Neural cell (in vitro differentiated cells): ENCODE measurements around the gene CSRNP3. TPM values are rescaled to one million over a fixed set of nuclear protein-coding genes. Genes with fewer than 3 reads are reported as not detected.

Experiments
- H2AFZ ChIP-seq: fragments of 200-600, 300-800 bp; sonication (generic), shearing (Covaris generic); 2 replicates; pipeline ENCODE4 v1.6.0; 2014; ENCODE audit warnings: low read depth, mild to moderate bottlenecking, antibody characterized with exemption, low read length, moderate library complexity
- H3F3A ChIP-seq: fragments of 200-600 bp; shearing (Covaris generic); 2 replicates; pipeline ENCODE4 v1.6.1; 2016; ENCODE audit warnings: mild to moderate bottlenecking, moderate library complexity, mixed read lengths, antibody characterized with exemption, low read length; ENCODE audit not compliant: insufficient read depth, poor library complexity, severe bottlenecking
- H3K27ac ChIP-seq: fragments of 200-600, 300-800 bp; sonication (generic), shearing (Covaris generic); 2 replicates; pipeline ENCODE4 v1.5.1; 2014; ENCODE audit warnings: mild to moderate bottlenecking, low read length, moderate library complexity
- H3K27me3 ChIP-seq: fragments of 300-800, 200-600 bp; sonication (generic), shearing (Covaris generic); 2 replicates; pipeline ENCODE4 v1.6.0; 2014; ENCODE audit warnings: mild to moderate bottlenecking, low read depth, low read length, moderate library complexity; ENCODE audit not compliant: insufficient read depth
- H3K36me3 ChIP-seq: fragments of 300-800, 200-600 bp; sonication (generic), shearing (Covaris generic); 2 replicates; pipeline ENCODE4 v1.5.1; 2014; ENCODE audit warnings: mild to moderate bottlenecking, antibody characterized with exemption, low read length, moderate library complexity; ENCODE audit not compliant: insufficient read depth
- H3K4me2 ChIP-seq: fragments of 300-800, 200-600 bp; sonication (generic), shearing (Covaris generic); 2 replicates; pipeline ENCODE4 v1.6.0; 2014; ENCODE audit warnings: mild to moderate bottlenecking, low read length
- H3K4me3 ChIP-seq: fragments of 300-800, 200-600 bp; sonication (generic), shearing (Covaris generic); 2 replicates; pipeline ENCODE4 v1.5.1; 2014; ENCODE audit warnings: mild to moderate bottlenecking, low read length, moderate library complexity
- H3K79me2 ChIP-seq: fragments of 200-600 bp; shearing (Covaris generic); replicated peaks from 2 replicates; pipeline ENCODE4 v1.6.0; 2014; ENCODE audit warnings: mild to moderate bottlenecking, low read length, moderate library complexity; ENCODE audit not compliant: insufficient read depth
- H3K9ac ChIP-seq: fragments of 300-800, 200-600 bp; sonication (generic), shearing (Covaris generic); 2 replicates; pipeline ENCODE4 v1.6.1; 2016; ENCODE audit warnings: mild to moderate bottlenecking, low read length, mixed read lengths
- H3K9me2 ChIP-seq: fragments of 200-600 bp; shearing (Covaris generic); 2 replicates; pipeline ENCODE4 v1.6.1; 2016; ENCODE audit warnings: mild to moderate bottlenecking, low read length, mixed read lengths; ENCODE audit not compliant: insufficient read depth
- H3K9me3 ChIP-seq: fragments of 200-600, 300-800 bp; sonication (generic), shearing (Covaris generic); 2 replicates; pipeline ENCODE4 v1.6.1; 2016; ENCODE audit warnings: mild to moderate bottlenecking, mixed run types, low read length, moderate library complexity, mixed read lengths
- H4K20me1 ChIP-seq: fragments of 200-600 bp; shearing (Covaris generic); 2 replicates; pipeline ENCODE4 v1.6.1; 2016; ENCODE audit warnings: mild to moderate bottlenecking, mixed run types; ENCODE audit not compliant: insufficient read depth
- EP300 ChIP-seq: fragments of 450-650 bp; conservative IDR thresholded peaks from 2 replicates; pipeline ENCODE4 v1.6.1; 2014; ENCODE audit warnings: antibody characterized with exemption, mild to moderate bottlenecking, moderate library complexity; ENCODE audit not compliant: poor library complexity, severe bottlenecking
- EZH2 ChIP-seq: fragments of 200-600, 300-800 bp; shearing (Covaris generic), sonication (generic); IDR thresholded peaks from 2 replicates; pipeline ENCODE4 v1.6.1; 2014; ENCODE audit warnings: antibody characterized with exemption, low read length, borderline replicate concordance, mild to moderate bottlenecking; ENCODE audit not compliant: insufficient read depth, poor library complexity, severe bottlenecking
- MXI1 ChIP-seq: fragments of 450-650 bp; conservative IDR thresholded peaks from 2 replicates; pipeline ENCODE4 v1.6.1; 2014; ENCODE audit warnings: antibody characterized with exemption, mild to moderate bottlenecking; ENCODE audit not compliant: poor library complexity, severe bottlenecking
- POLR2AphosphoS5 ChIP-seq: IDR thresholded peaks from 2 replicates; pipeline ENCODE4 v1.6.1; 2012
- RAD21 ChIP-seq: fragments of 450-650 bp; conservative IDR thresholded peaks from 2 replicates; pipeline ENCODE4 v1.6.1; 2014; ENCODE audit warnings: antibody characterized with exemption, mild to moderate bottlenecking, moderate library complexity
- SMC3 ChIP-seq: fragments of 450-650 bp; conservative IDR thresholded peaks from 2 replicates; pipeline ENCODE4 v1.6.1; 2014; ENCODE audit warnings: antibody characterized with exemption, mild to moderate bottlenecking, moderate library complexity; ENCODE audit not compliant: poor library complexity
- TAF1 ChIP-seq: IDR thresholded peaks from 2 replicates; pipeline ENCODE4 v1.6.1; 2012; ENCODE audit warnings: low read depth
- polyA plus RNA-seq: library from polyadenylated mRNA; depleted of rRNA; stranded (reverse); fragments of >200 nt; gene quantifications from 2 replicates; pipeline ENCODE4 v1.2.3, GENCODE V29; 2014
- TF ChIP-seq, protein P1 (sequence below): IDR thresholded peaks from 2 replicates; pipeline ENCODE4 v1.6.1; 2012; ENCODE audit warnings: borderline replicate concordance
- TF ChIP-seq, protein P2 (sequence below): fragments of 450-650 bp; IDR thresholded peaks from 2 replicates; pipeline ENCODE4 v1.5.1; 2014; ENCODE audit warnings: antibody characterized with exemption, mild to moderate bottlenecking, moderate library complexity; ENCODE audit not compliant: poor library complexity, severe bottlenecking

Gene CSRNP3
- polyA plus RNA-seq, 1 donor from 2014 or later = 66.6 TPM

DNA sequence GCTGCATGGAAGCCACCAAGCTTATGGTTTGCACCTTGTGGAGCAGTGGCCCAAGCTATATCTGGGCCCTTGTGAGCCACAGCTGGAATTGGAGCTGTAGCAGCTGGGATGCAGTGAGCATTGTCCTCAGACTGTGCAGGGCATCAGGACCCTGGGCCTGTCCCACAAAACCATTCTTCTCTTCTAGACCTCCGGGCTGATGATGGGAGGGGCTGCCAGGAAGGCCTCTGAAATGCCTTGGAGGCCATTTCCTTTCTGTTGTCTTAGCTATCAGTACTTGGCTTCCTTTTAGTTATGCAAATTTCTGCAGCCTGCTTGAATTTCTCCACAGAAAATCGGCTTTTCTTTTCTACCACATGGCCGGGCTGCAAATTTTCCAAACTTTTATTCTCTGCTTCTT, 46.4 kb upstream of the CSRNP3 start:
- Histone ChIP-seq H3K9me3 (peaks cover 6% of the 10 kb centered on the region), H3K79me2 (no peaks in the 10 kb centered on the region), H3F3A (no peaks in the 10 kb centered on the region), H4K20me1 (no peaks in the 10 kb centered on the region), H3K36me3 (no peaks in the 10 kb centered on the region), H3K4me2 (no peak overlapping the region), H3K27me3 (no peaks in the 10 kb centered on the region), H3K27ac (no peak overlapping the region), H3K9me2 (no peaks in the 10 kb centered on the region), H3K9ac (no peak overlapping the region), H3K4me3 (no peak overlapping the region), H2AFZ (no peak overlapping the region)
- TF ChIP-seq, protein P1, sequence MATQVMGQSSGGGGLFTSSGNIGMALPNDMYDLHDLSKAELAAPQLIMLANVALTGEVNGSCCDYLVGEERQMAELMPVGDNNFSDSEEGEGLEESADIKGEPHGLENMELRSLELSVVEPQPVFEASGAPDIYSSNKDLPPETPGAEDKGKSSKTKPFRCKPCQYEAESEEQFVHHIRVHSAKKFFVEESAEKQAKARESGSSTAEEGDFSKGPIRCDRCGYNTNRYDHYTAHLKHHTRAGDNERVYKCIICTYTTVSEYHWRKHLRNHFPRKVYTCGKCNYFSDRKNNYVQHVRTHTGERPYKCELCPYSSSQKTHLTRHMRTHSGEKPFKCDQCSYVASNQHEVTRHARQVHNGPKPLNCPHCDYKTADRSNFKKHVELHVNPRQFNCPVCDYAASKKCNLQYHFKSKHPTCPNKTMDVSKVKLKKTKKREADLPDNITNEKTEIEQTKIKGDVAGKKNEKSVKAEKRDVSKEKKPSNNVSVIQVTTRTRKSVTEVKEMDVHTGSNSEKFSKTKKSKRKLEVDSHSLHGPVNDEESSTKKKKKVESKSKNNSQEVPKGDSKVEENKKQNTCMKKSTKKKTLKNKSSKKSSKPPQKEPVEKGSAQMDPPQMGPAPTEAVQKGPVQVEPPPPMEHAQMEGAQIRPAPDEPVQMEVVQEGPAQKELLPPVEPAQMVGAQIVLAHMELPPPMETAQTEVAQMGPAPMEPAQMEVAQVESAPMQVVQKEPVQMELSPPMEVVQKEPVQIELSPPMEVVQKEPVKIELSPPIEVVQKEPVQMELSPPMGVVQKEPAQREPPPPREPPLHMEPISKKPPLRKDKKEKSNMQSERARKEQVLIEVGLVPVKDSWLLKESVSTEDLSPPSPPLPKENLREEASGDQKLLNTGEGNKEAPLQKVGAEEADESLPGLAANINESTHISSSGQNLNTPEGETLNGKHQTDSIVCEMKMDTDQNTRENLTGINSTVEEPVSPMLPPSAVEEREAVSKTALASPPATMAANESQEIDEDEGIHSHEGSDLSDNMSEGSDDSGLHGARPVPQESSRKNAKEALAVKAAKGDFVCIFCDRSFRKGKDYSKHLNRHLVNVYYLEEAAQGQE = no peak
- TF ChIP-seq MXI1 (no peak), TAF1 (no peak), SMC3 (no peak), EZH2 (no peak), POLR2AphosphoS5 (no peak), RAD21 (no peak), EP300 (no peak)
- TF ChIP-seq, protein P2, sequence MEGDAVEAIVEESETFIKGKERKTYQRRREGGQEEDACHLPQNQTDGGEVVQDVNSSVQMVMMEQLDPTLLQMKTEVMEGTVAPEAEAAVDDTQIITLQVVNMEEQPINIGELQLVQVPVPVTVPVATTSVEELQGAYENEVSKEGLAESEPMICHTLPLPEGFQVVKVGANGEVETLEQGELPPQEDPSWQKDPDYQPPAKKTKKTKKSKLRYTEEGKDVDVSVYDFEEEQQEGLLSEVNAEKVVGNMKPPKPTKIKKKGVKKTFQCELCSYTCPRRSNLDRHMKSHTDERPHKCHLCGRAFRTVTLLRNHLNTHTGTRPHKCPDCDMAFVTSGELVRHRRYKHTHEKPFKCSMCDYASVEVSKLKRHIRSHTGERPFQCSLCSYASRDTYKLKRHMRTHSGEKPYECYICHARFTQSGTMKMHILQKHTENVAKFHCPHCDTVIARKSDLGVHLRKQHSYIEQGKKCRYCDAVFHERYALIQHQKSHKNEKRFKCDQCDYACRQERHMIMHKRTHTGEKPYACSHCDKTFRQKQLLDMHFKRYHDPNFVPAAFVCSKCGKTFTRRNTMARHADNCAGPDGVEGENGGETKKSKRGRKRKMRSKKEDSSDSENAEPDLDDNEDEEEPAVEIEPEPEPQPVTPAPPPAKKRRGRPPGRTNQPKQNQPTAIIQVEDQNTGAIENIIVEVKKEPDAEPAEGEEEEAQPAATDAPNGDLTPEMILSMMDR = no peak

DNA sequence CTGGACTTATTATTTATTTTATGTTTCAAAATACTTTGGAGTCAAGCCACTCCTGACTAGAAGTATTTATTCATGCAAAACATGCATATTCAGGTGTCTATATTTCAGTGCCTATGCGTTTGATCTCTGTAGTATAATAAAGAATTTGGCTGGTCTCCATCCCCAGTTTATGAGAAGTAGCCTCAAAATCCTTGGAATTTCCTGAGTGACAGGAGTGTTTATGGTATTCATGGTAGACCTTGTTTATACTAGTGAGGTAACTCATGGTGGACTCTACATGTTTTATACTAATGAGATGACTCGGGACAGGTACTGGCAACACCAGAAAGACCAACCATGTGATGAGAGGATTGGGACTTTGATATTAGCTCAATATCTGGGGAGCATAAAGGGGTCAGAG, 43.9 kb upstream of the CSRNP3 start:
- Histone ChIP-seq H3K27me3 (no peaks in the 10 kb centered on the region), H2AFZ (no peak overlapping the region), H3K79me2 (no peaks in the 10 kb centered on the region), H3K4me2 (no peak overlapping the region), H4K20me1 (no peaks in the 10 kb centered on the region), H3K9ac (no peak overlapping the region), H3K27ac (no peak overlapping the region), H3K4me3 (no peak overlapping the region), H3K9me3 (peaks cover 6% of the 10 kb centered on the region), H3F3A (no peaks in the 10 kb centered on the region), H3K36me3 (no peaks in the 10 kb centered on the region), H3K9me2 (no peaks in the 10 kb centered on the region)
- TF ChIP-seq, protein P1 = no peak
- TF ChIP-seq RAD21 = no peak
- no peak for TF ChIP-seq MXI1
- TF ChIP-seq POLR2AphosphoS5 = no peak
